Right lobe of liver (tissue), 6 donors: ENCODE results near the gene DIPK1A. TPM values are rescaled to one million over a fixed set of nuclear protein-coding genes. Genes with fewer than 3 reads are reported as not detected.
A peak's percentile ranks its signal among the peaks of the same experiment; 100 is the strongest.

ENCODE experiments used
- ATAC-seq, 4 donors: fragments of 200-7000 bp; cut with Tn5 transposase; one replicate each; pipeline ENCODE4 v1.9.1; 2020; ENCODE audit warnings: mild to moderate bottlenecking in 4 of 4, moderate library complexity in 4 of 4
- DNase-seq, 3 donors: peaks; one replicate each; pipeline ENCODE4 v3.0.0-alpha.2; 2020
- H3K27ac ChIP-seq, 3 donors: fragments of 200-600 bp; one replicate each; pipeline ENCODE4 v1.8.0; 2022
- H3K27me3 ChIP-seq, 2 donors: fragments of 200-600 bp; one replicate each; pipeline ENCODE4 v1.8.0; 2022
- H3K36me3 ChIP-seq, 4 donors: fragments of 200-600 bp; sonication (generic) in 1 of 4; one replicate each; pipeline versions ENCODE4 v1.5.1 to v1.8.0; 2017 to 2022; ENCODE audit warnings: control low read depth in 1 of 4
- H3K4me1 ChIP-seq, 4 donors: fragments of 200-600 bp; sonication (generic) in 1 of 4; one replicate each; pipeline versions ENCODE4 v1.5.1 to v1.8.0; 2017 to 2022; ENCODE audit warnings: control low read depth in 1 of 4
- H3K4me3 ChIP-seq, 3 donors: fragments of 200-600 bp; one replicate each; pipeline ENCODE4 v1.8.0; 2022
- H3K9me3 ChIP-seq, 4 donors: fragments of 200-600 bp; sonication (generic) in 1 of 4; one replicate each; pipeline versions ENCODE4 v1.5.1 to v1.8.0; 2017 to 2022; ENCODE audit warnings: control low read depth in 1 of 4
- POLR2A ChIP-seq: fragments of 450-650 bp; IDR thresholded peaks from one replicate; pipeline ENCODE4 v1.6.1; 2017; ENCODE audit warnings: antibody characterized with exemption, mild to moderate bottlenecking
- WGBS: methylation state at CpG from one replicate; pipeline ENCODE4 v1.1.6; 2018; ENCODE audit warnings: low coverage, low lambda C conversion rate; ENCODE audit not compliant: insufficient coverage; ENCODE audit errors: missing lambda C conversion rate; 5-methylcytosine and 5-hydroxymethylcytosine counted together
- intact Hi-C, 2 donors: fragments of 100-400 bp; cut with DNase I; formaldehyde crosslinking; loops; one replicate each; pipeline versions ENCODE4 v1.11.2 to v1.14.1; 2022
- total RNA-seq, 6 experiments: library from RNA; depleted of rRNA in 2 of 6; stranded (reverse); fragments of >200 nt in 2 of 6; fragmentation: NEBNext Ultra II Directional in 3 of 6; extraction: Animal tissue kit (Norgen Biotek cat#: 25700) in 3 of 6; gene quantifications; one replicate each; pipeline versions ENCODE4 v1.1.0 to v1.2.4, GENCODE V29; 2016 to 2023
- TF ChIP-seq, protein P1 (sequence below), 4 donors: fragments of 200-600 bp in 3 of 4; fragments of 450-650 bp in 1 of 4; IDR thresholded peaks; one replicate each; pipeline versions ENCODE4 v1.5.1 to v1.8.0; 2016 to 2022; ENCODE audit warnings: antibody characterized with exemption in 4 of 4, mild to moderate bottlenecking in 2 of 4
- donor health status: DM: no; HTN: yes; CAD: no.
- donor health status: DM: no; HTN: no; CAD: no.
- donor health status: DM: no; HTN: no; CAD: no.
- donor health status: DM: no; HTN: yes; CAD: no.
- donor health status: DM: no; HTN: yes; CAD: no.

The DIPK1A gene
- total RNA-seq, 6 experiments from 2014 or later = 10.8 to 25.3 (median 15.1) TPM

- no peaks in the 10 kb centered on the region for H3K27me3 ChIP-seq
- WGBS = 56% methylated on average over 1 of the region's 2 CpGs
- DNase-seq (no peak), ATAC-seq (no peak)
- H3K4me3 ChIP-seq = no peak overlapping the region
- H3K27ac ChIP-seq = no peak overlapping the region
- H3K36me3 ChIP-seq = no peaks in the 10 kb centered on the region
- H3K9me3 ChIP-seq = no peaks in the 10 kb centered on the region
- intact Hi-C loops = no loop called here
- TF ChIP-seq, protein P1, sequence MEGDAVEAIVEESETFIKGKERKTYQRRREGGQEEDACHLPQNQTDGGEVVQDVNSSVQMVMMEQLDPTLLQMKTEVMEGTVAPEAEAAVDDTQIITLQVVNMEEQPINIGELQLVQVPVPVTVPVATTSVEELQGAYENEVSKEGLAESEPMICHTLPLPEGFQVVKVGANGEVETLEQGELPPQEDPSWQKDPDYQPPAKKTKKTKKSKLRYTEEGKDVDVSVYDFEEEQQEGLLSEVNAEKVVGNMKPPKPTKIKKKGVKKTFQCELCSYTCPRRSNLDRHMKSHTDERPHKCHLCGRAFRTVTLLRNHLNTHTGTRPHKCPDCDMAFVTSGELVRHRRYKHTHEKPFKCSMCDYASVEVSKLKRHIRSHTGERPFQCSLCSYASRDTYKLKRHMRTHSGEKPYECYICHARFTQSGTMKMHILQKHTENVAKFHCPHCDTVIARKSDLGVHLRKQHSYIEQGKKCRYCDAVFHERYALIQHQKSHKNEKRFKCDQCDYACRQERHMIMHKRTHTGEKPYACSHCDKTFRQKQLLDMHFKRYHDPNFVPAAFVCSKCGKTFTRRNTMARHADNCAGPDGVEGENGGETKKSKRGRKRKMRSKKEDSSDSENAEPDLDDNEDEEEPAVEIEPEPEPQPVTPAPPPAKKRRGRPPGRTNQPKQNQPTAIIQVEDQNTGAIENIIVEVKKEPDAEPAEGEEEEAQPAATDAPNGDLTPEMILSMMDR (IDR thresholded peaks at IDR 0.05) = no peak
- no peak for TF ChIP-seq POLR2A
- H3K4me1 ChIP-seq = no peaks in the 10 kb centered on the region
Observed at GRCh38 chr1:92851729-92852128, 109.5 kb downstream of the DIPK1A start.

GRCh38 chr1:92850019-92850418 lies 111.2 kb downstream of the DIPK1A start:
- TF ChIP-seq, protein P1 (IDR thresholded peaks at IDR 0.05) = no peak
- TF ChIP-seq POLR2A = no peak
- H3K4me1 ChIP-seq = no peaks in the 10 kb centered on the region
- intact Hi-C loops = no loop called here
- 97% methylated on average over 3 of the region's 3 CpGs for WGBS
- no peaks in the 10 kb centered on the region for H3K27me3 ChIP-seq
- H3K9me3 ChIP-seq = no peaks in the 10 kb centered on the region
- ATAC-seq = no peak
- no peak for DNase-seq
- H3K4me3 ChIP-seq = no peak overlapping the region
- no peak overlapping the region for H3K27ac ChIP-seq
- no peaks in the 10 kb centered on the region for H3K36me3 ChIP-seq

DNA sequence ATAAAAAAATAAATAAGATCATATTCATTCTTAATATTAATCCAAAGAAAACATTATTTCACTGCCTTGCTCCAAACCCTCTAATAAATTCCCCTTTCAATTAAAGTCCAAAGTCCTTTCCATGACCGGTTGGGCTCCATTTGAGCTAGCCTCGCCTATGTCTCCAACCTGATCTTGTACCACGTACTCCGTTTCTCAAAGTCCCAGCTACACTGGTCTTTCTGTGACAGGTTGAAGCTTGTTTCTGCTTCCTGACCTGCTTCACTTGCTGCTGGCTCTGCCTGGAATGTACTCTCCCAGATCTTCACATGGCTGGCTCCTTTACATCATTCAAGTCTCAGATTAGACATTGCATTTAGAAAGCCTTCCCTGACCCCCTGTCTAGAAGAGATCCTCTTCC lies 113.1 kb downstream of the DIPK1A start:
- no peak for DNase-seq
- no peak overlapping the region for H3K4me3 ChIP-seq
- H3K27me3 ChIP-seq = no peaks in the 10 kb centered on the region
- ATAC-seq = peak in 1 of 4 donors; percentile 13
- no peak overlapping the region for H3K27ac ChIP-seq
- intact Hi-C loops = no loop called here
- H3K4me1 ChIP-seq = no peaks in the 10 kb centered on the region
- 67% methylated on average over 4 of the region's 4 CpGs for WGBS
- TF ChIP-seq, protein P1 (IDR thresholded peaks at IDR 0.05) = no peak
- TF ChIP-seq POLR2A = no peak
- no peaks in the 10 kb centered on the region for H3K9me3 ChIP-seq
- peaks cover 0 to 10% (median 8%) of the 10 kb centered on the region in 4 donors for H3K36me3 ChIP-seq

DNA sequence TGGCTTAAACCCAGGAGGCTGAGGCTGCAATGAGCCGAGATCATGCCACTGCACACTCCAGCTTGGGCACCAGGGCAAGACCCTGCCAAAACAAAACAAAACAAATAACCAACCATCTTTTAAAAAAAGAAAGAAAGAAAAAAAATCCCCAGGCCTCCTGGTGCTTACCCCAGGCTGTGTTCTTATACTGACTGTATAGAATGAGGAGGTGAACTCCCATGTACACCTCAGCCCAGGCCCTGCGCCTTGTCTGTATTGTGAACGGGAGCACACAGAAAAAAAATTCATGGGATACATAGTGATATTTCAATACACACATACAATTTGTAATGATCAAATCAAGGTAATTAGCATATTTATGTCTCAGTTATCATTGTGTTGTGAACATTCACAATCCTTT lies 115.4 kb downstream of the DIPK1A start:
- WGBS = 65% methylated on average over 3 of the region's 3 CpGs
- Histone ChIP-seq H3K27ac (no peak overlapping the region), H3K36me3 (peaks cover 0 to 32% (median 22%) of the 10 kb centered on the region in 4 donors), H3K4me1 (no peaks in the 10 kb centered on the region), H3K27me3 (no peaks in the 10 kb centered on the region), H3K4me3 (no peak overlapping the region), H3K9me3 (no peaks in the 10 kb centered on the region)
- intact Hi-C loops = no loop called here
- no peak for DNase-seq
- TF ChIP-seq POLR2A = no peak
- TF ChIP-seq, protein P1 (IDR thresholded peaks at IDR 0.05) = no peak
- no peak for ATAC-seq

DNA sequence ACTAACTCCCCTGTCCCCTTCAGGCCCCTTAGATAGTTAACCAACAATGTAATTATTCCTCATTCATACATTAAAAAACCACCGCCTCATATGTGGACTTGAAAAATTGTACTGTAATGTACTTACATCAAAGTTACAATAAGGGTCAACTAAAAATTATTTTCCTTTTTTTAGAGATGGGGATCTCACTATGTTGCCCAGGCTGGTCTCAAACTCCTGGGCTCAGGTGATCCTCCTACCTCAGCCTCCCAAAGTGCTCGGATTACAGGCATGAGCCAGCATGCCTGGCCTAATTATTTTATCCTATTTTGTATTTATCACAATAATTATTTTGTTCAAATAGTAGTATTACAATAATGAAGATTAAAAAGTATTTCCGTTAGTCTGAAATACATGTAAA lies 116.8 kb downstream of the DIPK1A start:
- TF ChIP-seq, protein P1 (IDR thresholded peaks at IDR 0.05) = no peak
- TF ChIP-seq POLR2A = no peak
- Histone ChIP-seq H3K36me3 (peaks cover 0 to 47% (median 34%) of the 10 kb centered on the region in 4 donors), H3K9me3 (no peaks in the 10 kb centered on the region), H3K27ac (no peak overlapping the region), H3K4me1 (peaks cover 0 to 8% (median 1%) of the 10 kb centered on the region in 4 donors), H3K4me3 (no peak overlapping the region), H3K27me3 (no peaks in the 10 kb centered on the region)
- WGBS = 95% methylated on average over 3 of the region's 3 CpGs
- no peak for DNase-seq
- intact Hi-C loops = no loop called here
- no peak for ATAC-seq
